Body of pancreas (tissue), 4 donors: Measurements from ENCODE around the gene RND2.

Source experiments
- CTCF ChIP-seq, 7 experiments: fragments of 450-650 bp in 4 of 7; fragments of 200-600 bp in 3 of 7; sonication (generic) in 3 of 7; IDR thresholded peaks; one replicate each; pipeline ENCODE4 v1.5.1; 2016 to 2019; ENCODE audit warnings: antibody characterized with exemption in 7 of 7
- POLR2A ChIP-seq, 3 donors: fragments of 450-650 bp; IDR thresholded peaks; one replicate each; pipeline ENCODE4 v1.6.1; 2016; ENCODE audit warnings: antibody characterized with exemption in 3 of 3, mild to moderate bottlenecking in 2 of 3

GRCh38 chr17:43069368-43069898, 44.4 kb downstream of the RND2 start:
- TF ChIP-seq CTCF (IDR thresholded peaks at IDR 0.05) (no peak), POLR2A (IDR thresholded peaks at IDR 0.05) (no peak)
